PFSK-1 (cell line): Measurements from ENCODE around the gene CHRFAM7A. TPM values are rescaled to one million over a fixed set of nuclear protein-coding genes. Genes with fewer than 3 reads are reported as not detected.
"Not testable (repeated sequence)": the region's sequence is repeated elsewhere in the genome, so short reads cannot be mapped to it uniquely, and the experiment has no call there.

Experiments
- FOXP2 ChIP-seq: optimal IDR thresholded peaks from 2 replicates; pipeline ENCODE3; 2011; ENCODE audit warnings: borderline replicate concordance, control low read depth, inconsistent platforms; ENCODE audit not compliant: insufficient read depth; ENCODE audit errors: extremely low read length, extremely low read depth
- REST ChIP-seq, 2 experiments: IDR thresholded peaks; 2 replicates each; pipeline versions ENCODE4 v1.6.1 to v1.8.0; 2011 to 2012; ENCODE audit warnings: low read depth in 2 of 2, low read length in 2 of 2, control low read depth in 1 of 2, inconsistent platforms in 1 of 2, mild to moderate bottlenecking in 1 of 2, moderate library complexity in 1 of 2; ENCODE audit not compliant: insufficient read depth in 1 of 2
- SIN3A ChIP-seq: IDR thresholded peaks from 2 replicates; pipeline ENCODE4 v1.6.1; 2012; ENCODE audit warnings: mild to moderate bottlenecking, low read length, moderate library complexity, borderline replicate concordance; ENCODE audit not compliant: insufficient read depth
- TAF1 ChIP-seq: IDR thresholded peaks from 2 replicates; pipeline ENCODE4 v1.6.1; 2012; ENCODE audit warnings: low read length, control low read depth, borderline replicate concordance; ENCODE audit not compliant: insufficient read depth
- polyA plus RNA-seq: library from polyadenylated mRNA; unstranded; fragments of >200 nt; gene quantifications from one replicate; pipeline ENCODE4 v1.2.1, GENCODE V29; 2012; ENCODE audit warnings: low read depth, missing spikeins; ENCODE audit not compliant: insufficient read length

Gene CHRFAM7A
- not detected for polyA plus RNA-seq

GRCh38 chr15:30392766-30393663, at the start of gene CHRFAM7A:
Gene CHRFAM7A (minus strand): TSS chr15:30393540. CDS start chr15:30383351, 10,189 bp downstream.
- TF ChIP-seq TAF1; FOXP2; REST (IDR thresholded peaks at IDR 0.05; ENCODE audit: insufficient read depth in 1 of 2, low read depth in 2 of 2, low read length in 2 of 2): not testable (repeated sequence)

- not testable (repeated sequence) for TF ChIP-seq SIN3A; REST (IDR thresholded peaks at IDR 0.05; ENCODE audit: insufficient read depth in 1 of 2, low read depth in 2 of 2, low read length in 2 of 2); FOXP2
These were observed 20.8 kb upstream of the CHRFAM7A start, which contains the start of gene GOLGA8R for GRCh38 chr15:30414160-30414559. Gene GOLGA8R (minus strand): TSS chr15:30414260. CDS start chr15:30414162, 98 bp downstream.
